ENCODE measurements around the gene CDK5R2.
A peak's percentile ranks its signal among the peaks of the same experiment; 100 is the strongest.

CDK5R2 gene

DNA sequence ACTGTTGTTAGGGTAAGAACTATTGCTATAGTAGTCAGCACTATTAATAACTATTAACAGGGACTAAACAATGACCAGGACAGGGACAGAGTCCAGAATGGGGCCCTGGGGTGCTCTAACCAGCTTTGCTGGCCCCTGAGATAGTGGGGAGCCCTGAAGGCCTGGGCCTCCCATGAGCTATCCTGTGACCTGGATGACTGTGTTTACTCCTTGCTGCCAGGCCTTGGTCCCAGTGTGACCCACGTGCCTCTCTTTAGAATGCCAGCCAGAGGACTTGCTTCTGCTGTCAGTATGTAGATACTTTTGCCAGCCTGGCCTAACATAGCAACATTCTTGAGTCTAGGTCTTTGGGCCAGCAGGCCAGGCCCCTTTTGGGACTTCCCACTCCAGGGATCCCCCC lies 11.4 kb downstream of the CDK5R2 start:
- Histone ChIP-seq H2AFZ (ENCODE audit: low read depth, low read length) (no peak overlapping the region), H2BK15ac (ENCODE audit: low read depth, poor library complexity, severe bottlenecking) (no peak overlapping the region), H2AK5ac (ENCODE audit: low read length, severe bottlenecking) (no peak overlapping the region), H3K4me1 (ENCODE audit: control insufficient read depth, insufficient read depth, low read depth, low read length) (no peaks in the 10 kb centered on the region), H3K4ac (ENCODE audit: low read depth in 1 of 2, low read length in 2 of 2) (no peak overlapping the region), H3K27me3 (ENCODE audit: control insufficient read depth in 1 of 2, insufficient read depth in 1 of 2, low read length in 2 of 2) (peaks cover 43 to 62% of the 10 kb centered on the region in 2 experiments), H3K9me3 (ENCODE audit: control insufficient read depth, low read length) (no peaks in the 10 kb centered on the region), H3K14ac (ENCODE audit: low read length in 2 of 2) (peak overlapping the region in 1 of 2 experiments; percentile 15), H3K4me3 (ENCODE audit: insufficient read depth in 1 of 2, low read depth in 1 of 2, low read length in 2 of 2) (no peak overlapping the region), H3K79me1 (replicated peaks; ENCODE audit: low read length, poor library complexity, severe bottlenecking) (no peaks in the 10 kb centered on the region), H3K9ac (ENCODE audit: low read length) (no peak overlapping the region), H3K36me3 (ENCODE audit: control insufficient read depth in 1 of 2, insufficient read depth in 2 of 2, low read depth in 1 of 2, low read length in 2 of 2) (no peaks in the 10 kb centered on the region), H3K4me2 (ENCODE audit: low read length, poor library complexity, severe bottlenecking) (no peak overlapping the region), H4K8ac (ENCODE audit: low read length) (no peak overlapping the region), H2BK12ac (ENCODE audit: low read length in 2 of 2) (no peak overlapping the region), H3K27ac (ENCODE audit: low read length, poor library complexity, severe bottlenecking) (no peak overlapping the region), H3K18ac (ENCODE audit: low read depth in 1 of 2, low read length in 2 of 2) (no peak overlapping the region), H2BK5ac (ENCODE audit: low read depth, low read length, poor library complexity, severe bottlenecking) (no peak overlapping the region), H4K91ac (ENCODE audit: low read length) (peak overlapping the region; percentile 7), H3K23ac (ENCODE audit: low read length in 2 of 2) (peak overlapping the region in 1 of 2 experiments; percentile 51), H2BK120ac (ENCODE audit: low read depth, low read length) (no peak overlapping the region)
- WGBS = 23% methylated on average over 1 of the region's 1 CpG
- DNase-seq = no peak

DNA sequence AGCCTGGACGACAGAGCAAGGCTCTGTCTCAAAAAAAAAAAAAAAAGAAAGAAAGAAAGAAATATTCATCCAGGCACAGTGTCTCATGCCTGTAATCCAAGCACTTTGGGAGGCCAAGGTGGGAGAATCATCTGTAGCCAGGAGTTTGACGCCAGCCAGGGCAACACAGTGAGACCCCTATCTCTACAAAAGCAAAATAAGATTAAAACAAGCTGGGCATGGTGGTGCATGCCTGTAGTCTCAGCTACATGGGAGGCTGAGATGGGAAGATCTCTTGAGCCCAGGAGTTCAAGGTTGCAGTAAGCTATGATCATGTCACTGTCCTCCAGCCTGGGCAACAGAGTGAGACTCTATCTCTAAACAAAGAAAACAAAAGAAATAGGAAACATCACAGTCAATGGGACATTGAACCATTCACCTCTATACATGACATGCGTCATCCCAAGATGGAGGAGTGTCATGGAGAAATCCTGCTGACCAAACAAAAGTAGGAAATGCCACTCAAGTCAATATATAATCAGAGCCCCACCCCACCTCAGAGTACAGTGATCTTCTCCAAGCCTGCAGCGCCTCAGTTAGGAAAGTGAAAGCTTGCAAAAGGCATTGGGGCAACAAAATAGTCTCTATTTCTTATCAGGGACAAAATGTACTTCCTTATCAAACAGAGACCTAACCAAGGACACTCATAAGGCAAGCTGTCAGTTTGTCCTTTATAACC lies 15.8 kb downstream of the CDK5R2 start:
- no peak overlapping the region for H2AFZ ChIP-seq (ENCODE audit: low read depth, low read length)
- H3K36me3 ChIP-seq (ENCODE audit: control insufficient read depth in 1 of 2, insufficient read depth in 2 of 2, low read depth in 1 of 2, low read length in 2 of 2) = no peaks in the 10 kb centered on the region
- H3K9ac ChIP-seq (ENCODE audit: low read length) = no peak overlapping the region
- no peaks in the 10 kb centered on the region for H3K79me1 ChIP-seq (replicated peaks; ENCODE audit: low read length, poor library complexity, severe bottlenecking)
- H2BK12ac ChIP-seq (ENCODE audit: low read length in 2 of 2) = no peak overlapping the region
- H3K18ac ChIP-seq (ENCODE audit: low read depth in 1 of 2, low read length in 2 of 2) = no peak overlapping the region
- H3K27ac ChIP-seq (ENCODE audit: low read length, poor library complexity, severe bottlenecking) = no peak overlapping the region
- H3K14ac ChIP-seq (ENCODE audit: low read length in 2 of 2) = no peak overlapping the region
- H2AK5ac ChIP-seq (ENCODE audit: low read length, severe bottlenecking) = no peak overlapping the region
- H3K9me3 ChIP-seq (ENCODE audit: control insufficient read depth, low read length) = no peaks in the 10 kb centered on the region
- H3K23ac ChIP-seq (ENCODE audit: low read length in 2 of 2) = no peak overlapping the region
- H2BK5ac ChIP-seq (ENCODE audit: low read depth, low read length, poor library complexity, severe bottlenecking) = no peak overlapping the region
- no peak overlapping the region for H4K91ac ChIP-seq (ENCODE audit: low read length)
- H3K27me3 ChIP-seq (ENCODE audit: control insufficient read depth in 1 of 2, insufficient read depth in 1 of 2, low read length in 2 of 2) = peaks cover 74 to 75% of the 10 kb centered on the region in 2 experiments
- H3K4me2 ChIP-seq (ENCODE audit: low read length, poor library complexity, severe bottlenecking) = no peak overlapping the region
- 68% methylated on average over 3 of the region's 4 CpGs for WGBS
- no peak overlapping the region for H3K4me3 ChIP-seq (ENCODE audit: insufficient read depth in 1 of 2, low read depth in 1 of 2, low read length in 2 of 2)
- H2BK120ac ChIP-seq (ENCODE audit: low read depth, low read length) = no peak overlapping the region
- no peak overlapping the region for H2BK15ac ChIP-seq (ENCODE audit: low read depth, poor library complexity, severe bottlenecking)
- H3K4ac ChIP-seq (ENCODE audit: low read depth in 1 of 2, low read length in 2 of 2) = no peak overlapping the region
- DNase-seq = no peak
- H4K8ac ChIP-seq (ENCODE audit: low read length) = no peak overlapping the region
- peaks cover 6% of the 10 kb centered on the region for H3K4me1 ChIP-seq (ENCODE audit: control insufficient read depth, insufficient read depth, low read depth, low read length)

DNA sequence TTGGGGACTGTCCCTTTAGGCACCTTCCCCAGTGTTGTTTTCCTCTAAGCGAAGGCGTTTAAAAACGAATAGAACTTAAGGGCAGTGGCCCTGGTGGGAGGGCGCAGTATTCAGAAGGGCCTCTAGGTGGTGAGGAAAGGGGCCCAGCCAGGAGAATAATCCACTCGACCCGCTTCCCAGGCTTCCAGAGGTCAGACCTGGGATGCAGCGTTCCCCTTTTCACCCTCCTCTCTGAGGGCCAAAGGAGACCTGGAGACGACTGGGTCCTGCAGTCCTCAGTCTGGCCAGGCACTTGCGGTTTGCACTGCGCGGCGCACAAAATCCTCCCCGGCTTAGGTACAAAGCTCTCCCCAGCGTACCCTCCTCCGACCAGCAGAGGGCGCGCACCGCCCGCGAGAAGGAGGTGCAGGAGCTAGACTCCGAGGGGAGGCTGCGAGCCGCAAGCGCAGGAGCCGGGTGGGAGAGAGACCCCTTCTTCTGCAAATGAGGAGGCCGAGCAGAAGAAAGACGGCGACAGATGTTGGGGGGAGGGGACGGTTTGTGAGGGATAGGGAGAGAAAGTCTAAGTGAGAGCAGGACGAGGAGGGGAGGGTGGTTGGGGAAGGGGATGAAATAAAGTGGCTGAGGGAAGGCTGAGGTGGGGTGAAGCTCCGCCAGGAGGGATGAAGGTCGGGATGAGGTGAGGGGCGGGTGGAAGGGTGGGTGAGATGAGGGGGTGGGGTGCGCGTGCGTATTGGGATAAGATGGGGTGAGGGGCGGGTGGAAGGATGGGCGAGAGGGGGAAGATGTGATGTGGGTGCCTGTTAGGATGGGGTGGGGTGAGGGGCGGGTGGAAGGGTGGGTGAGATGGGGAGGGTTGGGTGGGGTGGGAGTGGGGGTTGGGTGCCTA lies 20.6 kb downstream of the CDK5R2 start:
- Histone ChIP-seq H2AFZ (ENCODE audit: low read depth, low read length) (peak overlapping the region; percentile 18), H3K79me1 (replicated peaks; ENCODE audit: low read length, poor library complexity, severe bottlenecking) (no peaks in the 10 kb centered on the region), H2AK5ac (ENCODE audit: low read length, severe bottlenecking) (no peak overlapping the region), H2BK15ac (ENCODE audit: low read depth, poor library complexity, severe bottlenecking) (no peak overlapping the region), H3K4ac (ENCODE audit: low read depth in 1 of 2, low read length in 2 of 2) (no peak overlapping the region), H3K18ac (ENCODE audit: low read depth in 1 of 2, low read length in 2 of 2) (no peak overlapping the region), H3K23ac (ENCODE audit: low read length in 2 of 2) (no peak overlapping the region), H2BK12ac (ENCODE audit: low read length in 2 of 2) (no peak overlapping the region), H3K14ac (ENCODE audit: low read length in 2 of 2) (no peak overlapping the region), H3K27me3 (ENCODE audit: control insufficient read depth in 1 of 2, insufficient read depth in 1 of 2, low read length in 2 of 2) (peaks cover 88 to 90% of the 10 kb centered on the region in 2 experiments), H3K4me1 (ENCODE audit: control insufficient read depth, insufficient read depth, low read depth, low read length) (peaks cover 18% of the 10 kb centered on the region), H4K91ac (ENCODE audit: low read length) (no peak overlapping the region), H3K9ac (ENCODE audit: low read length) (no peak overlapping the region), H2BK5ac (ENCODE audit: low read depth, low read length, poor library complexity, severe bottlenecking) (no peak overlapping the region), H2BK120ac (ENCODE audit: low read depth, low read length) (no peak overlapping the region), H3K9me3 (ENCODE audit: control insufficient read depth, low read length) (no peaks in the 10 kb centered on the region), H3K4me2 (ENCODE audit: low read length, poor library complexity, severe bottlenecking) (peak overlapping the region; percentile 66), H4K8ac (ENCODE audit: low read length) (no peak overlapping the region), H3K27ac (ENCODE audit: low read length, poor library complexity, severe bottlenecking) (no peak overlapping the region), H3K36me3 (ENCODE audit: control insufficient read depth in 1 of 2, insufficient read depth in 2 of 2, low read depth in 1 of 2, low read length in 2 of 2) (no peaks in the 10 kb centered on the region), H3K4me3 (ENCODE audit: insufficient read depth in 1 of 2, low read depth in 1 of 2, low read length in 2 of 2) (peak overlapping the region in 1 of 2 experiments; percentile 61)
- WGBS = 2% methylated on average over 36 of the region's 39 CpGs
- peak; percentile 69 for DNase-seq

DNA sequence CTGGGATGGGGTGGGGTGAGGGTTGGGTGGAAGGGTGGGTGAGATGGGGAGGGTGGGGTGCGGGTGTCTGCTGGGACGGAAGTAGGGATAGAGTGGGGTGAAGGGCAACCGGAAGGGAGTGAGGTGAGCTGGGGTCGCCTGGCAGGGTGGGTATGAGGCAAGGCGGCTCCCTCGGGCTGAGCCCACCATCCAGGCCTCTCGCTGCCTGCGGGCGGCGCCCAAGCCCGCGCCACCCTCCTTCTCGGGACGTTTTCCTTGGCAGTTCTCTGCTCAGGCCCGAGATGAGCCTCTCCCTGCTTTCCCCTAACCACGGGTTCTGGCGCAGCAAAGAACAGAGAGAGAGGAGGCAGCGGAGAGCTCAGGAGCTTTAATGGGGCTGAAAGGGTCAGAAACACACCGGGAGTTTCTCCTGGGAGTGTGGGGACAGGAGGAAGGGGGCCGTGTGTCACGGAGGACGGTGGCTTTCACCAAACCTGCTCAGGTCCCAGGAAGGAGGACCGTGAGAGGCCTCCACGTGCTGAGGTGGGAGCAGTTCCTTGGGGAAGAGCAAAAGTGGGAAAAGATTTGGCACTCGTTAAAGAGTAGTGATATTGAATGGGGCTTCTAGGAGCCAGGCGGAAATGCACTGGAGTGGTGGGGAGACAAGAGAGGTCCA lies 21.4 kb downstream of the CDK5R2 start:
- Histone ChIP-seq H3K27me3 (ENCODE audit: control insufficient read depth in 1 of 2, insufficient read depth in 1 of 2, low read length in 2 of 2) (peaks cover 87 to 88% of the 10 kb centered on the region in 2 experiments), H2BK15ac (ENCODE audit: low read depth, poor library complexity, severe bottlenecking) (no peak overlapping the region), H4K8ac (ENCODE audit: low read length) (no peak overlapping the region), H3K4me3 (ENCODE audit: insufficient read depth in 1 of 2, low read depth in 1 of 2, low read length in 2 of 2) (no peak overlapping the region), H3K18ac (ENCODE audit: low read depth in 1 of 2, low read length in 2 of 2) (no peak overlapping the region), H3K4me1 (ENCODE audit: control insufficient read depth, insufficient read depth, low read depth, low read length) (peaks cover 20% of the 10 kb centered on the region), H3K9me3 (ENCODE audit: control insufficient read depth, low read length) (no peaks in the 10 kb centered on the region), H2BK120ac (ENCODE audit: low read depth, low read length) (no peak overlapping the region), H3K4me2 (ENCODE audit: low read length, poor library complexity, severe bottlenecking) (no peak overlapping the region), H3K79me1 (replicated peaks; ENCODE audit: low read length, poor library complexity, severe bottlenecking) (no peaks in the 10 kb centered on the region), H3K27ac (ENCODE audit: low read length, poor library complexity, severe bottlenecking) (no peak overlapping the region), H2BK12ac (ENCODE audit: low read length in 2 of 2) (no peak overlapping the region), H2AK5ac (ENCODE audit: low read length, severe bottlenecking) (no peak overlapping the region), H4K91ac (ENCODE audit: low read length) (no peak overlapping the region), H3K14ac (ENCODE audit: low read length in 2 of 2) (no peak overlapping the region), H3K4ac (ENCODE audit: low read depth in 1 of 2, low read length in 2 of 2) (no peak overlapping the region), H2AFZ (ENCODE audit: low read depth, low read length) (no peak overlapping the region), H3K9ac (ENCODE audit: low read length) (no peak overlapping the region), H2BK5ac (ENCODE audit: low read depth, low read length, poor library complexity, severe bottlenecking) (no peak overlapping the region), H3K36me3 (ENCODE audit: control insufficient read depth in 1 of 2, insufficient read depth in 2 of 2, low read depth in 1 of 2, low read length in 2 of 2) (no peaks in the 10 kb centered on the region), H3K23ac (ENCODE audit: low read length in 2 of 2) (no peak overlapping the region)
- no peak for DNase-seq
- 7% methylated on average over 24 of the region's 26 CpGs for WGBS

Data from mesenchymal stem cell (in vitro differentiated cells and primary cell).